GM10266 (cell line): Measurements from ENCODE around the gene CDC5L.
"Not testable (repeated sequence)": the region's sequence is repeated elsewhere in the genome, so short reads cannot be mapped to it uniquely, and the experiment has no call there.

Experiments
- DNase-seq: peaks from one replicate; pipeline ENCODE4 v3.0.0; 2012; ENCODE audit errors: extremely low spot score
- TF ChIP-seq, protein P1 (sequence below): IDR thresholded peaks from 2 replicates; pipeline ENCODE4 v1.5.1; 2012; ENCODE audit warnings: mild to moderate bottlenecking, low read depth; ENCODE audit not compliant: control insufficient read depth, insufficient read depth; ENCODE audit errors: missing control alignments

The CDC5L gene

GRCh38 chr6:44342489-44342888 is 45.0 kb upstream of the CDC5L start, which contains the start of gene SPATS1:
Gene SPATS1, plus strand, starts transcription at chr6:44342650. Its CDS starts 446 bp downstream, at chr6:44343096.
- no peak for DNase-seq
- TF ChIP-seq, protein P1, sequence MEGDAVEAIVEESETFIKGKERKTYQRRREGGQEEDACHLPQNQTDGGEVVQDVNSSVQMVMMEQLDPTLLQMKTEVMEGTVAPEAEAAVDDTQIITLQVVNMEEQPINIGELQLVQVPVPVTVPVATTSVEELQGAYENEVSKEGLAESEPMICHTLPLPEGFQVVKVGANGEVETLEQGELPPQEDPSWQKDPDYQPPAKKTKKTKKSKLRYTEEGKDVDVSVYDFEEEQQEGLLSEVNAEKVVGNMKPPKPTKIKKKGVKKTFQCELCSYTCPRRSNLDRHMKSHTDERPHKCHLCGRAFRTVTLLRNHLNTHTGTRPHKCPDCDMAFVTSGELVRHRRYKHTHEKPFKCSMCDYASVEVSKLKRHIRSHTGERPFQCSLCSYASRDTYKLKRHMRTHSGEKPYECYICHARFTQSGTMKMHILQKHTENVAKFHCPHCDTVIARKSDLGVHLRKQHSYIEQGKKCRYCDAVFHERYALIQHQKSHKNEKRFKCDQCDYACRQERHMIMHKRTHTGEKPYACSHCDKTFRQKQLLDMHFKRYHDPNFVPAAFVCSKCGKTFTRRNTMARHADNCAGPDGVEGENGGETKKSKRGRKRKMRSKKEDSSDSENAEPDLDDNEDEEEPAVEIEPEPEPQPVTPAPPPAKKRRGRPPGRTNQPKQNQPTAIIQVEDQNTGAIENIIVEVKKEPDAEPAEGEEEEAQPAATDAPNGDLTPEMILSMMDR = no peak

- DNase-seq = not testable (repeated sequence)
Measured at GRCh38 chr6:44346818-44347217, 40.7 kb upstream of the CDC5L start.

DNA sequence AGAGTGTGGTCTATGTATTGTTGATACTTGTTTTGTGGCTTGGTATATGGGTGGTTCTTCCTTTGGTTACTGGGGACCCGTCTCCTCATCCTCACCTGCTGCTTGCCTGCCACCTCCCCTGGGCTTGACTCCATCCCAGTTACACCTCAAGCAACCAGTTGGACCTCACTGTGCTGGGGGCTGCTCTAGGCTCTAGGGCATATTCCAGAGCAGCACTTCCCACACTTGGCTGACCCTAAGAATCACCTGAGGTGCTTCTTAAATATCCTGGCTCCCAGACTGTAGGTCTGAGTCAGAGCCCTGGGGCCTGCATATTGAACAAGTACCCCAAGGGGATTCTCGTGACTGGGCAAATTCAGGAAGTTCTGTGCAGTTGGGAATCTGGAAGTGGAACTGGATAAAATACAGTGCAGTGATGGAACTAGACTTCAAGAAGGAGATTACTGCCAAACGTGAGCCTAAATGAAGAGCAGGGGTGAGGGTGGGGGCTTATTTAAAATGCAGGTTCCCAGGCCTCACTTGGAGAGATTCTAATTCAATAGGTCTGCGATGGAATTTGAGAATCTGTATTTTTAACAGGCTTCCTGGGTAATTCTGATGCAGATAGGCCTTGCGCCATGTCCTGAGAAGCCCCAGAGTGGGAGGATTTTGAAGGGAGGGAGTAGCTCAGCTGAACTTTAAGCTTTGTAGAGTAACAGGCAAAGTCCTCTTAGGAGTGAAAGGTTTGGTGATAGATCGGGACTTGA is 37.4 kb upstream of the CDC5L start:
- no peak for DNase-seq

GRCh38 chr6:44350650-44350994 is 36.9 kb upstream of the CDC5L start:
- not testable (repeated sequence) for DNase-seq

More for the DNA sequence above, 37.4 kb upstream of the CDC5L start:
- TF ChIP-seq, protein P1 = no peak

GRCh38 chr6:44352259-44352658 is 35.2 kb upstream of the CDC5L start:
- DNase-seq = no peak
- TF ChIP-seq, protein P1 = no peak

- DNase-seq = no peak
- TF ChIP-seq, protein P1 = no peak
Measured at GRCh38 chr6:44353336-44353735, 34.2 kb upstream of the CDC5L start.

GRCh38 chr6:44355640-44356039 is 31.9 kb upstream of the CDC5L start:
- TF ChIP-seq, protein P1 = no peak

DNA sequence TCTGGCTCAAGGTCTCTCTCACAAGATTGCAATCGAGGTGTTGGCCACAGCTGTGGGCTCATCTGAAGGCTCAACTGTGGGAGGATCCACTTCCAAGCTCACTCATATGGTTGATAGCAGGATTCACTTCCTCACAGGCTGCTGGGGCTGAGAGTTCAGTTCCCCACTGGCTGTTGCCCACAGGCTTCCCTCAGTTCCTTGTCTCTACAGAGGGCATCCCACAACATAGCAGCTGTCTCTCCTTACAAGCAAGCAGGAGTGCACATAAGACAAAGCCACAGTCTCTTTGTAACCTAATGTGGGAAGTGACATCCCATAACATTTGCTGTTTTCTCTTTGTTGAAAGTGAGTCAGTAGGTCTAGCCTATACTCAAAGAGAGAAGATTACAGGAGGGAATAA is 31.0 kb upstream of the CDC5L start:
- no peak for DNase-seq
- TF ChIP-seq, protein P1 = no peak

More at GRCh38 chr6:44355640-44356039, 31.9 kb upstream of the CDC5L start:
- no peak for DNase-seq
